ENCODE measurements around the gene RIBC1.

DNA sequence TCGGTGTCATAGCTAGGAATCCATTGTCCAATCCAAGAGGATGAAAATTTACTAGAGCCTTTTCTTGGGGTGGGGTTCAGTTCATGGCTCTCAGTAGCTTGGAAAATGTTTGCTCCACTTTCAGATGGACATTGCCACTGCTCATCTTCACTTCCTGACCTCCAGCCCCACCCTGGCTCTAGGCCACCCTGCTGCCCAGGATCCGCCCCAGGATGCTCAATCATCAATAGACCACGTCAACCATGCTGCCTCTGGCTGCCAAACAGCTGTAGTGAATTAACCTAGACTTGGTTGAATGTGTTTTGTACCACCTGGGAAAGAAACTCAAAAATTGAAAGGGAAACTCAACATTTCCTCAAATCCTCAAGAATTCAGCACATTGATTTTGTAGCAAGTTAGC is 48.7 kb downstream of the RIBC1 start:
- TF ChIP-seq, protein P1, sequence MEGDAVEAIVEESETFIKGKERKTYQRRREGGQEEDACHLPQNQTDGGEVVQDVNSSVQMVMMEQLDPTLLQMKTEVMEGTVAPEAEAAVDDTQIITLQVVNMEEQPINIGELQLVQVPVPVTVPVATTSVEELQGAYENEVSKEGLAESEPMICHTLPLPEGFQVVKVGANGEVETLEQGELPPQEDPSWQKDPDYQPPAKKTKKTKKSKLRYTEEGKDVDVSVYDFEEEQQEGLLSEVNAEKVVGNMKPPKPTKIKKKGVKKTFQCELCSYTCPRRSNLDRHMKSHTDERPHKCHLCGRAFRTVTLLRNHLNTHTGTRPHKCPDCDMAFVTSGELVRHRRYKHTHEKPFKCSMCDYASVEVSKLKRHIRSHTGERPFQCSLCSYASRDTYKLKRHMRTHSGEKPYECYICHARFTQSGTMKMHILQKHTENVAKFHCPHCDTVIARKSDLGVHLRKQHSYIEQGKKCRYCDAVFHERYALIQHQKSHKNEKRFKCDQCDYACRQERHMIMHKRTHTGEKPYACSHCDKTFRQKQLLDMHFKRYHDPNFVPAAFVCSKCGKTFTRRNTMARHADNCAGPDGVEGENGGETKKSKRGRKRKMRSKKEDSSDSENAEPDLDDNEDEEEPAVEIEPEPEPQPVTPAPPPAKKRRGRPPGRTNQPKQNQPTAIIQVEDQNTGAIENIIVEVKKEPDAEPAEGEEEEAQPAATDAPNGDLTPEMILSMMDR (IDR thresholded peaks at IDR 0.05): no peak
- no peak for TF ChIP-seq MAFK (IDR thresholded peaks at IDR 0.05; ENCODE audit: partially characterized antibody)
- no peak for TF ChIP-seq MYC (IDR thresholded peaks at IDR 0.05; ENCODE audit: borderline replicate concordance, low read length)

All from A549 (cell line).